Prostate gland (tissue), 1 donor: ENCODE data around the gene ELMO1.

Experiments used
- POLR2A ChIP-seq: fragments of 450-650 bp; IDR thresholded peaks from one replicate; pipeline ENCODE4 v1.6.1; 2016; ENCODE audit warnings: antibody characterized with exemption, mild to moderate bottlenecking
- POLR2AphosphoS5 ChIP-seq: sonication (generic); formaldehyde crosslinking; IDR thresholded peaks from one replicate; pipeline ENCODE4 v1.6.1; 2017; ENCODE audit warnings: antibody characterized with exemption

DNA sequence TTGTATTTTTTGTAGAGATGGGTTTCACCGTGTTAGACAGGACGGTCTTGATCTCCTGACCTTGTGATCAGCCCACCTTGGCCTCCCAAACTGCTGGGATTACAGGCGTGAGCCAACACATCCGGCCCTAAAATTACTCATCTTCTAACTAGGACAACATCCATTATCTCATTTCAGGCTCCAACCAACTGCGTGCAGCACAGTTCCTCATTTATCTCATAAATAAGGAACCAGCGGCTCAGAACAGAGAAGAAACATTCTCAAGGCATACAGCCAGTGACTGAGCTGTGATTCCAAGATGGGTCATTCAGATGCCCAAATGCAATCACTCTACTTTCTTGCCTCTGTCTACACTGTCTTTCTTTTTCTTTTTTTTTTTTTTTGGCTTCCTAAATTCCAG lies 356.1 kb downstream of the ELMO1 start:
- TF ChIP-seq POLR2AphosphoS5 = no peak
- TF ChIP-seq POLR2A = no peak
